Astrocyte of the cerebellum (primary cell): Measurements from ENCODE around the gene ENPP3.

ENCODE experiments used
- DNase-seq: peaks from one replicate; pipeline ENCODE4 v3.0.0-alpha.2; 2011; ENCODE audit warnings: low read depth
- H3K4me3 ChIP-seq: 2 replicates; pipeline ENCODE4 v1.5.1; 2011; ENCODE audit warnings: mild to moderate bottlenecking, low read depth, low read length, moderate library complexity
- in situ Hi-C: cut with HindIII; loops from 2 replicates; pipeline ENCODE4 v1.10.0; 2017; ENCODE audit warnings: low sequenced_read_pairs
- TF ChIP-seq, protein P1 (sequence below): IDR thresholded peaks from 2 replicates; pipeline ENCODE4 v1.5.1; 2012; ENCODE audit warnings: low read length, low read depth, moderate library complexity, mild to moderate bottlenecking; ENCODE audit errors: missing control alignments

The ENPP3 gene

DNA sequence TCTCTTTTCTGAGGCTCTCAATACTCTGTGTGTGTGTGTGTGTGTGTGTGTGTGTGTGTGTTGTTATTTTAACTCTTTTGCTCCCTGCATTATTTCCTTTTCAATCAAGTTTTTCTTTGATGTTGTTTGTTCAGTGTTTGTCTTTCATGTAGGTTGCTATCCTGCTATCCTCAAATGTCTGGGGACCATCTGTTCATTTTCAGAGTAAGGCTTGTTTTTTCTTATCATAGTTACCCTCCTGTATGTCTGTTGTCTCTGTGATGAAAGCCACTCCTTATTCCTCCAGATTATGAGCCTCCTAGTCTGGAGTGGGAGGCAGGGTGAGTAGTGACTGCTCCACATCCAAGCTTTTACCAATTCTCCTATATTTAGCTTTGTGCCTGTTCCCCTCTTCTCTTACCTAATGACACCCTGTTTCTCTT lies 9.2 kb downstream of the ENPP3 start:
- in situ Hi-C loops = no loop called here
- DNase-seq = no peak
- TF ChIP-seq, protein P1, sequence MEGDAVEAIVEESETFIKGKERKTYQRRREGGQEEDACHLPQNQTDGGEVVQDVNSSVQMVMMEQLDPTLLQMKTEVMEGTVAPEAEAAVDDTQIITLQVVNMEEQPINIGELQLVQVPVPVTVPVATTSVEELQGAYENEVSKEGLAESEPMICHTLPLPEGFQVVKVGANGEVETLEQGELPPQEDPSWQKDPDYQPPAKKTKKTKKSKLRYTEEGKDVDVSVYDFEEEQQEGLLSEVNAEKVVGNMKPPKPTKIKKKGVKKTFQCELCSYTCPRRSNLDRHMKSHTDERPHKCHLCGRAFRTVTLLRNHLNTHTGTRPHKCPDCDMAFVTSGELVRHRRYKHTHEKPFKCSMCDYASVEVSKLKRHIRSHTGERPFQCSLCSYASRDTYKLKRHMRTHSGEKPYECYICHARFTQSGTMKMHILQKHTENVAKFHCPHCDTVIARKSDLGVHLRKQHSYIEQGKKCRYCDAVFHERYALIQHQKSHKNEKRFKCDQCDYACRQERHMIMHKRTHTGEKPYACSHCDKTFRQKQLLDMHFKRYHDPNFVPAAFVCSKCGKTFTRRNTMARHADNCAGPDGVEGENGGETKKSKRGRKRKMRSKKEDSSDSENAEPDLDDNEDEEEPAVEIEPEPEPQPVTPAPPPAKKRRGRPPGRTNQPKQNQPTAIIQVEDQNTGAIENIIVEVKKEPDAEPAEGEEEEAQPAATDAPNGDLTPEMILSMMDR = no peak
- H3K4me3 ChIP-seq = no peak overlapping the region

DNA sequence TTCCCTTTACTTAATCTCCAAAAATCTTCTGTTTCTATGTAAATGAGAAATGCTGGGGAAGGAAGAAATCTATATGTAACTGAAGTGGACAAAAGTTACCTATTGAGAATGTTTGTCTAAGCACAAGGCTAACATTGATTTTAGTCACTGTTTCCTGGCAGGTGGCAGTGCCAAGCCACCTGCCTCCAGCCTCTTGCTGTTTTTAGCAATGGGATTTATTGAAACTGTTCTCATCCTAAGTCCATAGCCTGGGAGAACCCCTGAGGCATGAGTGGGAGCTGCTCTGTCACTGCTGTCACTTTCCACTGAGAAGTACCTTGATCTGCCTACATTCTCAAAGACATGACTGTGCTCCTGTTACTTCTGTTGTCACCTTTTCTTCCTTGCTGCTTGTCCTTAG lies 14.7 kb downstream of the ENPP3 start:
- no peak for DNase-seq
- H3K4me3 ChIP-seq = no peak overlapping the region
- in situ Hi-C loops = no loop called here
- TF ChIP-seq, protein P1 = no peak

DNA sequence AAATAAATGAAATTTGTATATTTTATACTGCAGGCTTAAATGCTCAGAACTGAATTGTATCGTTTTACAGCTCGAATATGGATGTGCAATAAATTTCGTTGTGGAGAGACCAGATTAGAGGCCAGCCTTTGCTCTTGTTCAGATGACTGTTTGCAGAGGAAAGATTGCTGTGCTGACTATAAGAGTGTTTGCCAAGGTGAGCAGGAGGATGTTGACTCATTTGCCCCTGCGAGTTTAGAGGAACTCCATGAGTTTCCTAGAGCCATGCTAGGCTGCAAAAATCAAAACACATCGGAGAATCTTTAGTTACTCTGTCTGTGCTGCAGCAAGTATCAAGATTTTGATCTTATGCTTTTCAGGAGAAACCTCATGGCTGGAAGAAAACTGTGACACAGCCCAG lies 15.4 kb downstream of the ENPP3 start:
- TF ChIP-seq, protein P1 = no peak
- in situ Hi-C loops = no loop called here
- H3K4me3 ChIP-seq = no peak overlapping the region
- DNase-seq = no peak

DNA sequence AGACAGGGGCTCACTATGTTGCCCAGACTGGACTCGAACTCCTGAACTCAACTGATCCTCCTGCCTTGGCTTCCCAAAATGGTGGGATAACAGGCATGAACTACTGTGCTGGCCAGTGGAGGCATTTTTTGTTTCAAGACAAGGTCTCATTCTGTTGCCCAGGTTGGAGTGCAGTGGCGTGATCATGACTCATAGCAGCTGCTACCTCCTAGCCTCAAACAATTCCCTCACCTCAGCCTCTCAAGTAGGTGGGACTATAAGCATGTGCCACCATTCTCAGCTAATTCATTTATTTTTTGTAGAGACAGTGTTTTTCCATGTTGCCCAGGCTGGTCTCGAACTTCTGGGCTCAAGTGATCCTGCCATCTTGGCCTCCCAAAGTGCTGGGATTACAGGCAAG lies 17.2 kb downstream of the ENPP3 start:
- TF ChIP-seq, protein P1 = no peak
- DNase-seq = no peak
- H3K4me3 ChIP-seq = no peak overlapping the region
- in situ Hi-C loops = no loop called here

DNA sequence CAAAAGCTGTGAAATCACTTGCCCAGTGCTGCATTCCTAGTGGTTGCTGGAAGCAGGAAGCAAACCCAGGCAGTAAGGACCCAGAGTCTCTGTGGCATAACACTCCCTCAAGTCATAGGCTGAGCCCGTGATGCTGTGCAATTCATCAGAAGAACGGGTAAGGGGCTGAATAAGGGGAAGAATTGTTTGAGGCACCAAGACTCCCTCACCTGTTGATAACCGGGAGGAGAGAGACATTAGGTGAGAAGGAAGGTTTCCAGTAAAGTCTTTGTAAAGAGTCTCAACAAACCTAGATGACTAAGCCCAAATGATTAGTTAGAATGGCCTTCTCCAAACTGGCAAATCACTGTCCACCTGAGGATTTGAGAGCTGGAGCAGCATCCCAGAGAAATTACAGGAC lies 18.3 kb downstream of the ENPP3 start:
- DNase-seq = no peak
- TF ChIP-seq, protein P1 = no peak
- in situ Hi-C loops = no loop called here
- no peak overlapping the region for H3K4me3 ChIP-seq

DNA sequence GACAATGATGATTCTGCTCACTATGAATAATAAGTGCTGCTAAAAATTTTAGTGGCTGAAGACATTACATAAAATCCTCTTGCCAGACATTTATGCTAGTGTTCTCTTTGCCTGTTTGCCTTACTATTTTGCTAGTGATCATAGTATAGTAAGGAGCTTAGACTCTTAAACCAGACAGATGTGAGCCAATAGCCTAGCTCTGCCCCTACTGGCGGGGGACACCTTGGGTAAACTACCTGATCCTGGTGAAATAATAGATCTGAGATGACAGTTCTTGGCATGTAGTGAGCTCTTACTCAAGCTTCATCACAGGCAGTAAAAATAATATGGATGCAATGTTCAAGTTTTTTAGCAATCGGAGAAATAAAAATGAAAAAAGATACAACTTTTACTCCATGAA lies 18.8 kb downstream of the ENPP3 start:
- no peak overlapping the region for H3K4me3 ChIP-seq
- TF ChIP-seq, protein P1 = no peak
- no peak for DNase-seq
- in situ Hi-C loops = no loop called here

DNA sequence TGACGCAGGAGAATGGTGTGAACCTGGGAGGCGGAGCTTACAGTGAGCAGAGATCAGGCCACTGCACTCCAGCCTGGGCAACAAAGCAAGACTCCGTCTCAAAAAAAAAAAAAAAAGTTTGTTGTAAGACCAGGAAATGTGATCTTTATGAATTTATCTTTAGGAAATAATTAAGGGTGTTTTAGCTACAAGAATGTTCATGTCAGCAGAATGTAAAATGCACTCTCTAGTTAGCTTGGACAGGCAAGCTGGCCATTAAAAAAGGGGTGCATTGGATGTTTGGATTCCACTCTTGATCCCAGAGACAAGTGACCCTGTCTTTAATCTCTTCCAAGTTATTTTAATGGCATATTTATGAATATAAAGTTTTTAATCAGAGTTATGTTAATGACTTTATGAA lies 19.6 kb downstream of the ENPP3 start:
- H3K4me3 ChIP-seq = no peak overlapping the region
- TF ChIP-seq, protein P1 = no peak
- no peak for DNase-seq
- in situ Hi-C loops = no loop called here
